ENCODE data around the gene MARCHF2. TPM values are rescaled to one million over a fixed set of nuclear protein-coding genes. Genes with fewer than 3 reads are reported as not detected.

Gene MARCHF2
- total RNA-seq, 4 donors from 2014 or later = 53.5 to 110 (median 60.8) TPM

DNA sequence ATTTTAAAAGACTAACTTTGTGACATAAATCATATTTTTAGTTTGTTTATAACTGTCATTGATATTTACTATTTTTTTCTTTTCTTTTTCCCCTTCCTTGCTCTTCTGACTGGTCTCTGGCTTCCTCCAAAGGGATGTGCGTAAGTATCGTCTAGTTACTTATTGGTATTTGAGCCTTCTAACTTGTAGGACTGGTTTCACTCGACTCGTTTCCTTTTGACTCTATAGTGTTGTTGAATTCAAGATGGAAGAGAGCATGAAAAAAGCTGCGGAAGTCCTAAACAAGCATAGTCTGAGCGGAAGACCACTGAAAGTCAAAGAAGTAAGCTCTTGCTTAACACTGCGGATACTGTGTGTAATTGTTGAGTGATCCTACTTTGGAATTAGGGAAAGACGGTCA, 50.3 kb downstream of the MARCHF2 start:
- intact Hi-C loops (cut with DNase I; ENCODE audit: low total_unique reads) = no loop called here
- no peak for DNase-seq (ENCODE audit: low spot score in 2 of 2)
- TF ChIP-seq, protein P1, sequence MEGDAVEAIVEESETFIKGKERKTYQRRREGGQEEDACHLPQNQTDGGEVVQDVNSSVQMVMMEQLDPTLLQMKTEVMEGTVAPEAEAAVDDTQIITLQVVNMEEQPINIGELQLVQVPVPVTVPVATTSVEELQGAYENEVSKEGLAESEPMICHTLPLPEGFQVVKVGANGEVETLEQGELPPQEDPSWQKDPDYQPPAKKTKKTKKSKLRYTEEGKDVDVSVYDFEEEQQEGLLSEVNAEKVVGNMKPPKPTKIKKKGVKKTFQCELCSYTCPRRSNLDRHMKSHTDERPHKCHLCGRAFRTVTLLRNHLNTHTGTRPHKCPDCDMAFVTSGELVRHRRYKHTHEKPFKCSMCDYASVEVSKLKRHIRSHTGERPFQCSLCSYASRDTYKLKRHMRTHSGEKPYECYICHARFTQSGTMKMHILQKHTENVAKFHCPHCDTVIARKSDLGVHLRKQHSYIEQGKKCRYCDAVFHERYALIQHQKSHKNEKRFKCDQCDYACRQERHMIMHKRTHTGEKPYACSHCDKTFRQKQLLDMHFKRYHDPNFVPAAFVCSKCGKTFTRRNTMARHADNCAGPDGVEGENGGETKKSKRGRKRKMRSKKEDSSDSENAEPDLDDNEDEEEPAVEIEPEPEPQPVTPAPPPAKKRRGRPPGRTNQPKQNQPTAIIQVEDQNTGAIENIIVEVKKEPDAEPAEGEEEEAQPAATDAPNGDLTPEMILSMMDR (IDR thresholded peaks at IDR 0.05) = no peak
- no peak for TF ChIP-seq POLR2A (IDR thresholded peaks at IDR 0.05)
- no peak overlapping the region for H3K4me3 ChIP-seq (ENCODE audit: low read depth, poor library complexity, severe bottlenecking)
- WGBS, 2 donors = 88% methylated on average over 8 of the region's 8 CpGs

DNA sequence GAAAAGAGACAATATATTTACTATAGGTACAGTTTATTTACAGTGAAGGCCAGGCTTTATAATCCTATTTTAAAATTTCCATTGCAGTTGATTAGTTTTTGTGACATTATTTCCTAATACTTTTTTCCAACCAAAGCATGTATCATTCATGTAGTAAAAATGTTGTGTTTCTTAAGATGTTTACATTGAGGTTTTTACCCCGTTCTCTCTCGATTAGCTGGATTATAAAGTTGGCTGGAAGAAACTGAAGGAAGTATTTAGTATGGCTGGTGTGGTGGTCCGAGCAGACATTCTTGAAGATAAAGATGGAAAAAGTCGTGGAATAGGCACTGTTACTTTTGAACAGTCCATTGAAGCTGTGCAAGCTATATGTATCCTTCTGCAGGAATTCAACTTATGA, 52.9 kb downstream of the MARCHF2 start:
- no peak for DNase-seq (ENCODE audit: low spot score in 2 of 2)
- H3K4me3 ChIP-seq (ENCODE audit: low read depth, poor library complexity, severe bottlenecking) = no peak overlapping the region
- 90 to 91% methylated on average over 4 of the region's 4 CpGs for WGBS, 2 donors
- TF ChIP-seq POLR2A (IDR thresholded peaks at IDR 0.05) = no peak
- TF ChIP-seq, protein P1 (IDR thresholded peaks at IDR 0.05) = no peak
- intact Hi-C loops (cut with DNase I; ENCODE audit: low total_unique reads) = no loop called here

DNA sequence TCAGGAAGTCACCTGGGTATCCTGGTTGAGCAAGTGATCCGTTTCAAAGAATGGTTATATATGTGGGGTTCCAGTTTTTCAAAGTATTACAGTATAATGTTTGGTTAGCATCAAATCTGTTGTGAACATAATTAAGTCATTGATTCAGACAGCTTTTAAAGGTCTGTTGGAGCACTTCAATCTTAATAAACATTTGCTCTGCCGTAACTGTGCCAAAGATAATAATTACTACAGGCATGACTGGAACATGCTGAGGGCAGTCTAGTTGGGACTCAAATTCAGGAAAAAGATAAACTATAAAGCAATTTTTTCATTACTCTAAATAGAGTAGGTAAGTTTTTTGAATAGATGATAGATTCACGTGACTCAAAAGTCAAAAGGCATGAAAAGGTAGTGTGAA, 55.0 kb downstream of the MARCHF2 start:
- intact Hi-C loops (cut with DNase I; ENCODE audit: low total_unique reads) = no loop called here
- WGBS, 2 donors = 74 to 88% methylated on average over 3 of the region's 3 CpGs
- no peak overlapping the region for H3K4me3 ChIP-seq (ENCODE audit: low read depth, poor library complexity, severe bottlenecking)
- TF ChIP-seq, protein P1 (IDR thresholded peaks at IDR 0.05) = no peak
- no peak for TF ChIP-seq POLR2A (IDR thresholded peaks at IDR 0.05)
- no peak for DNase-seq (ENCODE audit: low spot score in 2 of 2)

DNA sequence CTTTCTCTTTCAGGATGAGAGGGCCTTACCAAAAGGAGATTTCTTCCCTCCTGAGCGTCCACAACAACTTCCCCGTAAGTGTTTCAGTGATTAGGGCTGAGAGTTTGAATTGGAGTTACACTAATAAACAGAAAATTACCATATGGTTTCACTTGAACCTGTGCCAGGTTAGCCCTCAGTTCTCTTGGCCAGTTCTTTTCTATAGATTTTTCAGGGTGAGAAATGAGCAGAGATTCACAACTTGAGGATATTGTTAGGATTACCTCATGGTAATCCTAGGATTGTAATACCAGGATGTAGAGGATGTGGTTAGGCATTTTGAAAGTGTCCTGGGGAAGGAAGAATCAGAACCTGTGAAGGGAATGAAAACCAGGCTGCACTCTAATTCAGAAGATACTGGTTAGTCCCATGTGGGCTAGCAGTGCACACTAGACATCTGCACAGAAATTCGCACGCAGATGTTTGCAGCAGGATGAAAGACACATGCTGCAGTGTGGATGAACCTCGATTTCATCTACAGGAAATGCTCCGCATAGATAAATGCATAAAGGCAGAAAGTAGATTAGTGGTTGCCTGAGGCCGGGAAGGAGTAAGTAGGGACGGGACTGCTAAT, 55.8 kb downstream of the MARCHF2 start:
- H3K4me3 ChIP-seq (ENCODE audit: low read depth, poor library complexity, severe bottlenecking) = no peak overlapping the region
- TF ChIP-seq, protein P1 (IDR thresholded peaks at IDR 0.05) = no peak
- no peak for TF ChIP-seq POLR2A (IDR thresholded peaks at IDR 0.05)
- 81 to 85% methylated on average over 8 of the region's 8 CpGs for WGBS, 2 donors
- intact Hi-C loops (cut with DNase I; ENCODE audit: low total_unique reads) = no loop called here
- no peak for DNase-seq (ENCODE audit: low spot score in 2 of 2)

DNA sequence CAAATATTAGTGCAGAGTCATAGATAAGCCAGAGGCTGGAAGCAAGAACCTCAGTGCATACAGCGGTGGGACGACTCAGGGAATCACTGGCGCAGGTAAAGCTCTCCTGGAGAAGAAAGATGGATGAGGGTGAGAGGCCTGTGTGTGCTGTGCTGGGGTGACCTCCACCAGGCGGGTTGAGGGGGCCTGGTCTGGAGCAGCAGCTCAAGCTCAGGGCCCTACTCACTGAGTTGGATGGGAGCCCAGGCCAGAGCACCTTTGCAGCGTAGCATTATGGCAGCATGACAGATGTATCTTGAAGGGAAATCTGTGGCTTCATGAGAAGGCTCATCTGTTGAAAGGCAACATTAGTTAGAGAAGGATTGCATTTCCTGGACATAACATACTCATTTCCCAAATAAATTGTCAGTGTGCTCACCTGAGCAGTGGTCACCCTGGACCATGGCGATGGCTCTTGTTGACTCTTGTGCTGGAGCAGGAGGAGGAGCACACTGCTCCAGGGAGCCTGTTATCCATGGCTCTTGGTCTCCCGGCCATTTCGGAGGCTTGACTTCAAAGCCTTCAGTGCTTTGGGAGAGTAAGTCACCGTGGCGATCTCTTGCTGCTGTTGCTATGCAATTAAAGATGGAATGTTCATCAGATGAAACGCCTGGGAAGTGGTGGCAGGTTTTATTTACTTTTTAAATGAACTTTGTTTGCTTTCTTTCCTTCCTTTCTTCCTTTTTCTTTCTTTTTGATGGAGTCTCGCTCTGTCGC, 56.7 kb downstream of the MARCHF2 start:
- TF ChIP-seq, protein P1 (IDR thresholded peaks at IDR 0.05) = no peak
- no peak for TF ChIP-seq POLR2A (IDR thresholded peaks at IDR 0.05)
- 88 to 91% methylated on average over 13 of the region's 13 CpGs for WGBS, 2 donors
- no peak overlapping the region for H3K4me3 ChIP-seq (ENCODE audit: low read depth, poor library complexity, severe bottlenecking)
- DNase-seq (ENCODE audit: low spot score in 2 of 2) = no peak
- intact Hi-C loops (cut with DNase I; ENCODE audit: low total_unique reads) = no loop called here

All from lower leg skin (tissue), 4 donors.